Measurements from ENCODE around the gene LHPP.

DNA sequence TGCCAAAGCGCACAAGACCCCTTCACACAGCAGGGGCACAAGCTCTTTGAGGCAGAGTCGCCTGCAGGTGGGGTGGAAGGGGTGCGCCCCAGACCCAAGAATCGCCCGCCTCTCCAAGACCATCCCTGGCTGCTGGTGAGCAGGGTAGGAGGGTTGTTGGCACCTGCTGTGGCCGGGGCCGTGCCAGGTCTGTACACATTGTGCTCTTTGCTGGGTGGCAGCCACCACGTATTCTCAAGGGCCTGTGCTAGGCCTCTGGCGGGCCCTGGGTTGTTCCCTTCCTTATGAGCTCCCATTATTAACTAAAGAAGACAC lies 84.4 kb downstream of the LHPP start:
- TF ChIP-seq, protein P1, sequence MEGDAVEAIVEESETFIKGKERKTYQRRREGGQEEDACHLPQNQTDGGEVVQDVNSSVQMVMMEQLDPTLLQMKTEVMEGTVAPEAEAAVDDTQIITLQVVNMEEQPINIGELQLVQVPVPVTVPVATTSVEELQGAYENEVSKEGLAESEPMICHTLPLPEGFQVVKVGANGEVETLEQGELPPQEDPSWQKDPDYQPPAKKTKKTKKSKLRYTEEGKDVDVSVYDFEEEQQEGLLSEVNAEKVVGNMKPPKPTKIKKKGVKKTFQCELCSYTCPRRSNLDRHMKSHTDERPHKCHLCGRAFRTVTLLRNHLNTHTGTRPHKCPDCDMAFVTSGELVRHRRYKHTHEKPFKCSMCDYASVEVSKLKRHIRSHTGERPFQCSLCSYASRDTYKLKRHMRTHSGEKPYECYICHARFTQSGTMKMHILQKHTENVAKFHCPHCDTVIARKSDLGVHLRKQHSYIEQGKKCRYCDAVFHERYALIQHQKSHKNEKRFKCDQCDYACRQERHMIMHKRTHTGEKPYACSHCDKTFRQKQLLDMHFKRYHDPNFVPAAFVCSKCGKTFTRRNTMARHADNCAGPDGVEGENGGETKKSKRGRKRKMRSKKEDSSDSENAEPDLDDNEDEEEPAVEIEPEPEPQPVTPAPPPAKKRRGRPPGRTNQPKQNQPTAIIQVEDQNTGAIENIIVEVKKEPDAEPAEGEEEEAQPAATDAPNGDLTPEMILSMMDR (IDR thresholded peaks at IDR 0.05; ENCODE audit: low read length): no peak
- no peak for TF ChIP-seq EZH2 (IDR thresholded peaks at IDR 0.05; ENCODE audit: borderline replicate concordance, low read length)
